NCI-H2227 (cell line): ENCODE results near the gene URAD.
A peak's percentile ranks its signal among the peaks of the same experiment; 100 is the strongest.

ENCODE experiments used
- DNase-seq: peaks from one replicate; lab custom pipeline; 2025; ENCODE audit not compliant: unreplicated experiment; lab: John Stamatoyannopoulos, UW

The URAD gene

DNA sequence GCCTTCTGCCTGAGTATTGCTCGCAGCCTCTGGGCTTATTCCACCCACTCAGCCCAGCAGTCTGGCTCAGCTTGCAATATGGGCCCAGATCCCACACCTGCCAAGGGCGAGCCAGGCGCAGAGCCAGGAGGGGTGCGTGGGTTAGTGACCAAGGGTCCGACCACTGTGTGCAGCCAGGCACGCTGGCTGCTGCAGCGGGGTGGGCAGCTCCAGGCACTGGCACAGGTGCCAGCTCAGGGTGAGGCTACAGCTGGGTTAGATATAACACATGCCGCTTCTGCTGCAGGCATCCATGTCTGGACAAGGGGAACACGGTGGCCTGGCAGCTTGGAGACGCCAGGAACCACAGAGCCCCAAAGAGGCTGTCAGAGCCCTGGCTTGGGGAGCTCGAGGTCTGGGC lies 12.6 kb upstream of the URAD start:
- DNase-seq = no peak

DNA sequence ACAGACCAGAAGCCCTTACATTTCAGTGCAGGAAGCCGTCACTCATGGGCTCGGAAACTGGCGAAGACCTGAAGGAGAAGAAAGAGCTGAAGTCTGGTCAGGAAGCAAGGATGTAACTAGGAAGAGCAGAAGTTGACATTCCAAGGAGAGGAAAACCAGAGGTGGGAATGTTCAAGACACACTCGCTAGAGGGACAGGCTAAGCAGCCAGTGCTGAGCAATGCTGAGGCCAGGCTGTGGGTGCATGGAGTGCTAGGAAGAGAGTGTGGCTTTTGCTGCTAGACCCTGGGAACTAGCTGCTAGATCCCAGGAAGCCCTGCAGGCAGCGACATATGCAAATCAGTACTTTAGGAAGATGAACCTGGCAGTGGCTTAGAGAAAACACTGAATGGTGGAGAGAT lies 12.1 kb upstream of the URAD start:
- no peak for DNase-seq

DNA sequence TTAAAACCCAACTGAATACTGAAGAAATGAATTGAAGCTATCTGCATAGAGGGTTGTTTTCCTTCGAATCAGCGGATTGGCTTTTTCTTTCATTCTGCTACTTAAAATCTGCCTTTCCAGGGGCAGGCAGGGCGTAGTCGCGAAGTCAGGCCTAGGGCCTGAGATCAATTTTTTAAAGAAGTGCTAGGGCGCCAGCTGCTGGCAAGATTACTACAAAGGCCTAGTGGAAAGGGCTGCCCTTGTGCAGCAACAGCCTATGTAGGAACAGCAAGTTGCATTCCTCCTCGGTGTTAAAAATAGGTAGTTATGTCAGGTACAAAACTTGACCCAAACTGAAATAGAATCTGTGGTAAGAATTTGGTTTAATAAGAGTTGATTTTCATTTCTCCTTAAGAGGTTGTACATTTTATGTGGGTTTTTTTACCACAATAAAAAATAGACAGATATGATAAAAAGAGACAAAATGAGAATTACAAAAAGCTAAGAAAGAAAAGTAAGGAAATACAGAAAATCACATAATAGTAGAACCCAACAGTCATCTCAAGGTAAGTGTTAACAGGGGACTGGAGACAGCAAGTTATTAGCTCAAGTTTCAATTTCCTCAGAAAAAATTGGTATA lies 9.5 kb upstream of the URAD start:
- peak; percentile 3 for DNase-seq

DNA sequence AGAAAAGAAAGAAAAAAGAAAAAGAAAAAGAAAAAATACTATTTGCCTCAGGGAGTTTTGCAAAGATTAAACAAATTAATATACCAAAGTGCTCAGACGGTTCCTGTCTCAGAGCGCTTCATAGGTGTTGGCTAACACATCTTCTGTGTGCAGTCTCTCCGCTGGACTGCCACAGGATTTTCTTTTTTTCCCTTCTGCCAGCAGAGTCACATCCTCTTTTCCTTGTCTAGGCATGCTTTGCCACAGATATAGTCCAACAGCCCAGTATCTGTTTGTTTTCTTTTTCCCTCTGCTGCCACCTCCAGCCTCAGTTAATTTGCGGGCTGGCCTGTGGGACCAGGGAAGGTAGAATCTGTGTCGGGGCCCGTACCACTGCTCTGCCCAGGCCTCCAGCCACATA lies 3.4 kb upstream of the URAD start:
- DNase-seq = no peak

DNA sequence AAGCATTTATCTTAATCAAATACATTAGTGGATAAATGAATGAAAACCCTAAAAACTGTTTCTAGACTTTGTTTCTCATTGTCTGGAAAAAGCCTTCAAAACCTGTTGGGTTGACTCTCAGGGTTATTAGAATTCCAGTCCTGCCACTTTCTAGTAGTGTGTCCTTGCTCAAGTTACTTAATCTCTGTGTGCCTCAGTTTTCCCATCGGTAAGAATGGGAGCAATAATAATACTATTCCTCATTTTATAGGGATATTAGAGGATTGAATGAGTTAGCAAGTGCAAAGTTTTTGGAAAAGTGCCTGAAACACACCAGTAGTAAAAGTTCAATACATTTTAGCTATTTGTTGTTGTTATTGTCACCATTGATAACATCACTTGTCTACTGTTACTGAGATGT lies 2.9 kb downstream of the URAD start:
- DNase-seq = no peak

DNA sequence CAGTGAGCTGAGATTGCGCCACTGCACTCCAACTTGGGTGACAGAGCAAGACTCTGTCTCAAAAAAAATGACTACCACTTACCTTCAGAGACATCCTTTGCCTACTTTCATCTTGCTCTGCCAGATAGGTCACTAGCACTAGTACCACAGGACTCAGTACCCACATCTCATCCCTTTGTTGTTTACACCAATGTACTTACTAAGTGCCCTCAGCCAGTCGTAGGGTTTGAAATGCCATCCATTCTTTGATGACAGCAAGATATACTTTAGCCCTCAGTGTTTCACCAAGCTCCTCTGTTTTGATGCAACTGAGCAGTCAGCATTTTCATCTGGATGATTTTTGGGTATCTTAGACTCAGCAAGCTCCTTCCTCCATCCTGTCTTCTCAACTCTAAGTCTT lies 6.1 kb downstream of the URAD start:
- no peak for DNase-seq

DNA sequence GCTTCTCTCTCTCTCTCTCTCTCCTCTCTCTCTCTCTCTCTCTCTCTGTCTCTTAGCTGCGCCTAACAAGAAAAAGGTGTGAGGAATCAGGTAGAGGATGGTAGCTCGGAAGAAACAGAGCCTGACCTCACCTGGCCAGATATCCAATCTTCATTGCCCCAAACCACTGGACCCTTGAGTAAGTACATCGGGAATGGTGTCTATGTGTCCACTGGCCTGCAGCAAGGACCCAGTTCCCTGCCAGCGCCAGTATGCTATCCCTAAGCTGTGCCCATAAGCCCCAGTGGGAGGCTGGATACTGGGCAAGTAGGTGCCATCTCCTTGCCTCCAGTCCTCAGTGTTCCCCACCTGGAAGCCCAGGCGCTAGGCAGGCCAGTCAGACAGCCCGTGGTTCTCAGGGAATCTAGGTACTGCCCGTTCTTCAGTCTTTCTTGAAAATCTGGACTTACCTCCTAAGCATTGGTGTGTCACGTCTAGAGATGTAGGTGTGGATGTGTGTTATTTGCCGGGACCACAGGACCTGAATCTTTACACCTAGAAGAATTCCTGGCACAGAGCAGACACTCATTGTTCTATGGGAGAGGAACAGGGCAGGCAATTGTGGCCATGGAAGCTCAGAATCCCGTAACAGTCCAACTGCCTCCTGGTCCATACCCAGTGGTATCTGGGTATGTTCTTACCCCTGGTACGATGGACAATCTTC lies 7.3 kb downstream of the URAD start:
- no peak for DNase-seq

DNA sequence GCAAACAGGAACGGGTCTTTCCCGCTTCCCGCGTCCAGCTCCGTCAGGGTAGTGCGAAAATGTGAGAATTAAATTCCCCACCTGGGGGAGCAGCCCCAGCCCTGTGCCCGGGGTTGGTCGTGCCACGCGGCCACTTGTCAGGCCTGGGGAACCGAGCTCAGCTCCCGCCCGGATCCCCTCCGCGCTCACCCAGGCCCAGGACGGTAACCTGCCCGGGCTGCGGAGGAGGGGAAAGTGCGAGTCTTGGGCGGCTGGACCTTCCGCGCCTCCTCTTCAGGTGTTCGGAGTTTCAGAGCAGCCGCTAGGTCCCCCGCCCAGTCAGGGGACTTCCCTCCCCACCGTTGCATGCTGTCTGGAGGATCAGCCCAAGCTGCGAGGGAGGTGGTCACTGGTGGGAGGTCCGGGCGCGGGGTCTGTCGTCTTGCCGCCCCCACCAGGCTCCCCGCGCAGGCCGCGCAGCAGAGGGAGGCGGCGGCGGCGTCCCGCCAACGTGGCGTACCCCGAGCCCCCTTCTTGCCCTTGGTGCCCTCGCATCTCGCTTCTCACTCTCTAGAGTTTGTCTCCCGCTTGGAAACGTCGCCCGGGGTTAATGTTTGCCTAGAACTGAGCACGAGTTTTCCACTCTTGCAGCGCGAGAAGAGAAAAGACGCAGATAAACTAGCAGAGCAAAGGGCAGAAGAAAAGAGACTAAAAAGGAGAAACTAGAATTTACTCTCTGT lies 8.1 kb downstream of the URAD start:
- DNase-seq = no peak

DNA sequence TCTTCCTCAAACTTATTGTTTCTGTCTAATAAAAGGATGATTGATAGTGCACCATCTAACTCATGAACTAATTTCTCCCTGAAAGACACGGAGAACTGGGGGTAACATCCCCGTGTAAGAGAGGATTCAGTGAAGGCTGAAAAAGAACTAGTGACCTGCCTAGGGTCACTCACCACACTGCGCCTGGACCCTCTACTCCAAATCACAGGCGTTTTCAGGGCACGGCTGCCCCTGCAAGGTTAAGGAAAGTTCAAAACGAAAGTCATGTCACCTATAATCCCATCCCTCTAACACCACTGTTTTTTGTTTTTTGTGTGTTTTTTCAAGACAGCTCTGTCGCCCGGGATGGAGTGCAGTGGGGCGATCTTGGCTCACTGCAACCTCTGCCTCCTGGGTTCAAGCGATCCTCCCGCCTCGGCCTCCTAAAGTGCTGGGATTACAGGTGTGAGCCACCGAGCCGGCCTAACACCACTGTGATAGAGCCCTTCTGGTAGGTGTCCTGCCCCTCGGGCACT lies 8.7 kb downstream of the URAD start:
- DNase-seq = no peak

DNA sequence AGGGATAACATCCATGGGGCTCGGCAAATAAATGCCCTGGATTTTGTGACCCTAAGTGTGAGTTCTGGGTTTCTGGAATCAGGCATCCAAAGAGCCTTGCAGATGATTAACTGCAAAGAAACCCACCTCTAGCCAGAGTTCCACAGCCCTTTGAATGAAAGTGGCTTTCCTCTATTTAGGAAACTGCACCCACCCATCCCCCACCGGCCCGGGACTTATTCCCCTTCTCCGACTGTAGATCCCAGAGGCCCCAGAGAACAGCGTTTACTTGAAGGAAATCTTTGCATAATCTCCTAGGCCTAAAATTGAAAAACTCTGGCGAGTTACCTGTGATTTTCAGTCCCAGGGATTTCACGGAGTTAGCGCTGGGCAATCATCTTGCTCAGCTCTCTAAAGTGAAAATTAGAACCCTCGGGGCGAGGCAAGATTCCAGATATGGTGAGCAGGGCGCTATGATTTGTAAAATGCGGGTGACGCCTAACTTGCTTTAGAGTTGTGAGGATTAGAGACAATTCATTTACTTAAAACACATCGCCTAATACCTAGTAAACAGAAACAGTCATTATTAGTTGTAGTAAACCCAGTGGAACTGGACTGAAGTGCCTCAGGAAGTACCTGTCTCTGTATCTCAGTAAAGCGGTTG lies 9.4 kb downstream of the URAD start:
- no peak for DNase-seq

DNA sequence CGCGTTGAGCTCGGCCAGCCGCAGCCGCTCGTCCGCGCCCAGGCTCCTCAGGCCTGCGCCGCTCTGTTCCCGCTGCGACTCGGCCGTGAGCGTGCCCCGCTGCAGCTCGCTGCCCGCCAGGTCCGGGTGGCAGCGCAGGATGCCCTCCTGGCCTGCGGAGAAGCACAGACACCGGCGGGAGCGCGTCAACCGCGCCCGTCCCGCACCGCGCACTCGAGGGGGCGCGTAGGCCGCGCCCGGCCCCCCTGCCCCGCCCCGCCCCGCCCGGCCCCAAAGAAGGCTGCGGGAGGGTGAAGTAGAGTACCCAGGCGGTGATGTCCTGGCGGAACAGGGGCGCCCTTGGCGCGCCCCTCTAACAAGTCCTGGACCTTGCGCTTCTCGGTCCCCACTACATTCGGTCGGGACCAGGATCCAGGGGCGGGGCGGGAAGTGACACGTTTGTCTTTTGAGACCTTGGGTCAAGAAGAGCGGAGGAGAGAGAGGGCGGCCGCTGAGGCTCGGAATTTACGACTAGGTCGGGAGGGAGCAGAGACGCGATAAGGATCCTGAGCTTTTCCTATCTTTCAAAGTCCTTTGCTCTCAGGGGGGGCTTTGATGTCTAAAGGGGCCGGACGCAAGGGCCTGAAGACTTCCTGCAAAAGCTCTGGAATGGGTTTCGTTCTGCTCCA lies 10.1 kb downstream of the URAD start:
- DNase-seq = no peak

DNA sequence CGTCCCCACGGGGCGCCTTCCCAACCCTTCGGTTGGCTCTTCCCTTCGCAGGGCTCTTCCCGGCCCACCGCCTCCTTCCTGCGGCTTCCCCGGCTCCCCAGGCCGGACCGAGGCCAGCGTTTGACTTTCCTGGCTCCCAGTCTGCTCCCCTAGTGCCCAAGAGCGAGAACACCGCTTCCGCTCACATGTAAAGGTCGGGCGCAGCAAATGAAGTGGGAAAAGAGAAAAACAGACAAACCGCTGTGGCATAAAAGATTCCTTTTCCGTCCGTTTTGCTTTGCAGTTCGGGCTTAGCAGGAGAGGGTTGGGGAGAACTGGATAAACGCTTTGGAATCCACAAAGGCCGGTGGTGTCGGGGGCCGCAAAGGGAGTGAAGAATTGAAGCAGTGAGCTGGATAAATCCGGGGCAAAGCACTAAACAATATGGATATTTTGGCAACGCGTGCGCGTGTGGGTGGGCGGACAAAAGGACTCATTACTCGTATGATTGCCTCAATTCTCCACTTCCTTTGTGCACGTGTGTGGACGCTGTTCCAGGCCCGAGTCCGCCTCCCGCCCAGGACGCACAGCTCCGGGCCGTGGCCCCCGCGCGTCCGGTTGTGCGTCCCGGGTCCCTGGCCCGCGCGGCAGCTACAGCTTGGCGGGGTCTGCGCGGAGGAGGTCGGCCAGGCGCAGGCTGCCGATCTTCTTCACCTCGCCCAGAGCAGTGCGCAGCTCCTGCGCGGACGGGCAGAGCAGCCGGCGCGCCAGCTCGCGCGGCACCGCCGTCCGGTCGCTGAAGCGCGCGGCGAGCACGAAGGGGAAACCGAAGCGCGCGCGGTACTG lies 10.8 kb downstream of the URAD start:
- no peak for DNase-seq

DNA sequence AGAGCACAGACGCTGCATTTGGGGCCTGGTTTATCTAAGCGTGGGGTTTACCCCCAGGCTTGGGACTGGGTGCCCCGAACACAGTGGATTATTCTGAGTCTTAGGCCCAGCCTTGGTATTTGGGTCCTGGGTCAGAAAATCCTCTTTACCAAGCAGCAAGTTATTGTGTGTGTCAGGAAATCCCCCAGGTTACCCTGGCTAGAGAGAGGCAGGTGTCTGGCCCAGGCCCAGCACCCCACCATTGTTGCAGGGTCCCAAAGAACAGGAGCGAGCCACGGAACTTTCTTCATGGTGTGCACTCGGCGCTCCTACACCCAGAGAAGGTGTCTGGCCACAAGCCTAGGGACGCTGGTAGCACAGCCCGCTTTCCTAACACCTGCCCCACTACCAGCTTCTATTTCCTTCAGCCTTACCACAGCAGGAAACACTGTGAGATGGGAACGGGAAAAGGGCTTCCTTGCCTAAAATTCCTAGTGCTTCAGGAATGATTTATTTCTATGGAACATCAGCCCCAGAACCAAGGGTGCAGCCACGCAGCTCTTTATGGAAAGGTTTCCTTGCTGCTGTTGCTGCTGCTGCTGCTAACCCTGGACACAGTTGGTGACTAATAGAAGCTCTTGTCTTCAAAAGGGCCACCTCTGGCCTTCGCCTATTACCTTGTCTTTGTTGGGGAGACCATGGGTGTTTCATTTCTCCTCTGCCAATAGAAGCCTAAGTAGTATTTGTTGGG lies 12.0 kb downstream of the URAD start:
- no peak for DNase-seq

DNA sequence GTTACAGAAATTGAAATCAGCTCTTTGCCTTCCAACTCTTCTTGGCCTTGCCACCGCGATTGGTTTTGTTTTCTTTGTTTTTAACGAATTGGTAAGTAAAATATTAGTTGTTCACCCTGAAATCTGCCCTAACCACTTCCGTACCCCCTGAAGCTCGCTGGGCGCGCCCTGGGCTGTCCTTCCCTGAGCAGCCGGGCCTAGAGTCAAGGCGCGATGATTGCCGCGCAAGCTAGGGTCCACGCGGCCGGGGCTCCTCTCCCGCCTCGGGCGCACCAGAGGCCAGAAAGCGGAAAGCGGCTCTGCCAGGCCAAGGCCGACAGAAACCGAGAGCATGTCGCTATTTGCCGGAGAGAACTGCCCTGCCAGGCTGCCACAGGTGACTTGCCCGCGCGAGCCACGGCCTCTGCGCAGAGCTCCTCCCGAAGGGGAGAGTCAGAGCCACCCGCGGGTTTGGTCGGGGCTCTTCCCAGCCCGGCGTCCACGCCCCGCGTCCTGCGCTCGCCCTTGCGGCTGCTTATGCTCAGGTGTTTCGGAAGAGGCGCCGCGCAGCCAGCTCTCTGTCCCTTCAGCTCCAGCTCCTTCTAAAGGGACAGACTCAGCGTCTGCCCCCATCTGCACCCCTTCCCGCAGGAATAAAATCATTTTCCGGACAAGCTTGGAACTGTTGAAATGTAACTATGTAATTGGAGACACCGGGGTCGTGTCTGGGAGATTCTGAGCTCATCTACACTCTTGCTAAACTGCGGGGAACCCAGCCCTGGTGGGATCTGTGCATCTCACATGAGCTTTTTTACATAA lies 12.7 kb downstream of the URAD start:
- no peak for DNase-seq

DNA sequence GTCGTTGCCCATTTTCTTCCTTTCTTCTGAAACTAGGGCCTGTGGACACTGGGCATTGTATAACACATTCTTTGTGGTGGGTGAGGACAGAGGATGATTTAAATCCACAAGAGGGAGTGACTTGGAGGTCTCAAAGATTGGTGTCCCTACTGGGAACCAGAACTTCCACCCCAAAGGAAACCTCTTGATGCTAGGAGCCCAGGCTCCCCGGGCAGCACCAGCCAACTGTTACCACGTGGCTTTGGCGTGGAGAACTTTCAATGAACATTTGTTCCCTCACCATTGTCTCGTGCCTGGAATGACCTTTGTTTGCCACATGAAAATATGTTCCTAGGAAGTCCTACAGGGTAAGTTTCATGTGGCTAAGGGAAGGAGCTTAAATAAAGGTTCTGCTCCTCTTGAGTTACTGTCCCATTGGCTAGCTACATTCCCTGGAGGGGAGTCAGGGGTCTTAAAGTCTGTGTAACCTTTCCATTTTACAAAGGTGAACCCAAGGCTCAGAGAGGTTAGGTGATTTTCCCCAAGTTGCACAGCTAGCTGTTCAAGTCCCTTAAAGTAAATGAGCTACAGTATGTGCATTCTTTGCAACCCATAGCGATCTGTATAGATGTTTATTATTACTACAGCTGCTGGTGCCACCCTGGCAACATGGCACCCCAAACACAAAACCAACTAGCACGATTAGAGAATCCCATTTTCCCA lies 14.4 kb downstream of the URAD start:
- no peak for DNase-seq

DNA sequence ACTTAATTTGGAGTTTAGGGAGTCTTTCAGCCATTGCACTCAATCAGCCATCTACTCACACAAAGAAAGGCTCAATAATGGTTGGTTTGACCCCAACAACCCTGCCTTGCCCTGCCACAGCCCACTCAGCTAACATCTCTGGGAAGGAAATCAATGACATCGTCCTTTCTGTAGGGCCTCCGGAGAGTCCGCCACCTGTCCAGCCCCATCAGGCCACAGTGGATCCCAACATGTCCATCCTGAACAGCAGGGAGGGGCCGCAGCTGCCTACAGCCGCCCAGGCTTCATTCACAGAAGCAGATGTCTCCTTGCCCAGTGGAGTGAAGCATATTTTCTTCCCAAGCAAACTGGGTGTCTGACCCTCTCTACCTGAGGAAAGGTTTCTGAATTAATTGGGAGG lies 15.2 kb downstream of the URAD start:
- no peak for DNase-seq

DNA sequence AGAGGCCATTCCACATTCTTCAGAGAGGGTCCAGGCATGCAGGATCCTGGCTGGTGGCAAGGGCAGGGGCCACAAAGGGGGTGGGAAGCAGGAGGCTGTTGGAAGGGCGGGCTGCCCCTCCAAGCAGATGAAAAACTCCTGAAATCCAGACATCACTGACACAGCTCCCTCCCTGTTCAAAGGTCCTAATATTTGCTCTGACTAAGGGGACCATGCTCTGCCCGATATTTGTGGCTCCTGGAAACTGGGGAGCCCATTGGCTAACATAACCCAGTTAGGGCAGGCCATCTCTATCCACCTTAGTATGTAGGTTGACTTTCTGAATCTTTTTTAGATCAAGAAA lies 16.0 kb downstream of the URAD start:
- no peak for DNase-seq

DNA sequence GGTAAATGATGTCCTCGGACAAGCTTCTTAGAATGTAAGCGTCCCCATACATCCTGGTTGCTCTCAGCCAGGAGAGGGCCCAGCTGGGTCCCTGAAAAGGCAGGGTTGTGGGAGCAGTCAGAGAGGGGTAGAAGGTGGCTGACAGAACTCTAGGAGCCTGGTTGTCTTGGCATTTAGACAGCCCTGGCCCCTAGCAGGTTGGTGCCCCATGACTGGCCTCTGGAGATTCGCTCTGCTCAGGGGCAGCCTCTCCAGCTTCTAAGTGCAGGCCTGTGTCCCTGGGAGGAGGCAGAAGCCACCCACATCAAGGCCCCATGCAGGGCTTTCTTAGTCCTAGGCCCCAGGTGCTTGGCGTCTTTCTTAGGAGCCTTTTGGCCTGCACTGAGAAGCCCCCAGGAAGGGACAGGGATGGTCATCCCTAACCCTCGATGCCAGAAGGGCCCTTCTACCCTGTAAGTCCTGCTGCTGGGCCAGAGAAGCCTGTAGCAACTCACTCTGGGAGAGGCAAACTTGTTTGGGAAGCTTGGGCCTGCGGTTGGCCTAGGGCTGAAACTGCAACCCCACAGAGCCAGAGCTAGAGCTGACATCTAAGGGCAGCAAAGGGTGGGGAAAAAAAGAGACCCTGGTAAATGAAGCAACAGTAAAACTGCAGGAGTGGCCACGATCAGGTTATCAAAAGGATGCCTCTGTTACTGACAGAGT lies 16.6 kb downstream of the URAD start:
- DNase-seq = no peak
